Measurements from ENCODE around the gene NUP210L.
"Not testable (repeated sequence)": the region's sequence is repeated elsewhere in the genome, so short reads cannot be mapped to it uniquely, and the experiment has no call there.

The NUP210L gene

GRCh38 chr1:154006136-154006535 is 148.7 kb downstream of the NUP210L start:
- no peak overlapping the region for H3K4me3 ChIP-seq (ENCODE audit: low read depth in 1 of 2, low read length in 2 of 2)
- H3K36me3 ChIP-seq (ENCODE audit: control insufficient read depth in 1 of 2, insufficient read depth in 2 of 2, low read length in 2 of 2) = no peaks in the 10 kb centered on the region
- H3K27ac ChIP-seq (ENCODE audit: low read depth, low read length) = no peak overlapping the region
- no peaks in the 10 kb centered on the region for H3K9me3 ChIP-seq (ENCODE audit: control insufficient read depth in 1 of 2, low read length in 2 of 2)
- no peak overlapping the region for H3K9ac ChIP-seq (ENCODE audit: low read depth in 1 of 2, low read length in 2 of 2)
- H3K27me3 ChIP-seq (ENCODE audit: control insufficient read depth in 1 of 2, insufficient read depth in 2 of 2, low read length in 2 of 2) = no peaks in the 10 kb centered on the region
- no peaks in the 10 kb centered on the region for H3K4me1 ChIP-seq (ENCODE audit: control insufficient read depth in 1 of 2, insufficient read depth in 2 of 2, low read length in 2 of 2)

GRCh38 chr1:154000420-154000819 is 154.5 kb downstream of the NUP210L start:
- no peak overlapping the region for H3K27ac ChIP-seq (ENCODE audit: low read depth, low read length)
- no peaks in the 10 kb centered on the region for H3K36me3 ChIP-seq (ENCODE audit: control insufficient read depth in 1 of 2, insufficient read depth in 2 of 2, low read length in 2 of 2)
- no peaks in the 10 kb centered on the region for H3K4me1 ChIP-seq (ENCODE audit: control insufficient read depth in 1 of 2, insufficient read depth in 2 of 2, low read length in 2 of 2)
- no peaks in the 10 kb centered on the region for H3K9me3 ChIP-seq (ENCODE audit: control insufficient read depth in 1 of 2, low read length in 2 of 2)
- H3K9ac ChIP-seq (ENCODE audit: low read depth in 1 of 2, low read length in 2 of 2) = no peak overlapping the region
- no peak overlapping the region for H3K4me3 ChIP-seq (ENCODE audit: low read depth in 1 of 2, low read length in 2 of 2)
- no peaks in the 10 kb centered on the region for H3K27me3 ChIP-seq (ENCODE audit: control insufficient read depth in 1 of 2, insufficient read depth in 2 of 2, low read length in 2 of 2)

GRCh38 chr1:153996882-153997281 is 158.0 kb downstream of the NUP210L start:
- H3K4me3 ChIP-seq (ENCODE audit: low read depth in 1 of 2, low read length in 2 of 2); H3K9ac ChIP-seq (ENCODE audit: low read depth in 1 of 2, low read length in 2 of 2); H3K27ac ChIP-seq (ENCODE audit: low read depth, low read length); H3K27me3 ChIP-seq (ENCODE audit: control insufficient read depth in 1 of 2, insufficient read depth in 2 of 2, low read length in 2 of 2); H3K9me3 ChIP-seq (ENCODE audit: control insufficient read depth in 1 of 2, low read length in 2 of 2): not testable (repeated sequence)
- peaks cover 10 to 28% of the 10 kb centered on the region in 2 donors for H3K36me3 ChIP-seq (ENCODE audit: control insufficient read depth in 1 of 2, insufficient read depth in 2 of 2, low read length in 2 of 2)
- H3K4me1 ChIP-seq (ENCODE audit: control insufficient read depth in 1 of 2, insufficient read depth in 2 of 2, low read length in 2 of 2) = peaks cover 9 to 11% of the 10 kb centered on the region in 2 donors

GRCh38 chr1:153995640-153996039 is 159.2 kb downstream of the NUP210L start:
- H3K36me3 ChIP-seq (ENCODE audit: control insufficient read depth in 1 of 2, insufficient read depth in 2 of 2, low read length in 2 of 2) = peaks cover 13 to 34% of the 10 kb centered on the region in 2 donors
- H3K27me3 ChIP-seq (ENCODE audit: control insufficient read depth in 1 of 2, insufficient read depth in 2 of 2, low read length in 2 of 2) = no peaks in the 10 kb centered on the region
- H3K4me3 ChIP-seq (ENCODE audit: low read depth in 1 of 2, low read length in 2 of 2) = no peak overlapping the region
- H3K9ac ChIP-seq (ENCODE audit: low read depth in 1 of 2, low read length in 2 of 2) = no peak overlapping the region
- no peak overlapping the region for H3K27ac ChIP-seq (ENCODE audit: low read depth, low read length)
- H3K9me3 ChIP-seq (ENCODE audit: control insufficient read depth in 1 of 2, low read length in 2 of 2) = no peaks in the 10 kb centered on the region
- H3K4me1 ChIP-seq (ENCODE audit: control insufficient read depth in 1 of 2, insufficient read depth in 2 of 2, low read length in 2 of 2) = peaks cover 17 to 18% of the 10 kb centered on the region in 2 donors

- Histone ChIP-seq H3K4me3 (ENCODE audit: low read depth in 1 of 2, low read length in 2 of 2) (no peak overlapping the region), H3K9ac (ENCODE audit: low read depth in 1 of 2, low read length in 2 of 2) (no peak overlapping the region), H3K27me3 (ENCODE audit: control insufficient read depth in 1 of 2, insufficient read depth in 2 of 2, low read length in 2 of 2) (no peaks in the 10 kb centered on the region), H3K4me1 (ENCODE audit: control insufficient read depth in 1 of 2, insufficient read depth in 2 of 2, low read length in 2 of 2) (peaks cover 17 to 18% of the 10 kb centered on the region in 2 donors), H3K36me3 (ENCODE audit: control insufficient read depth in 1 of 2, insufficient read depth in 2 of 2, low read length in 2 of 2) (peaks cover 13 to 34% of the 10 kb centered on the region in 2 donors), H3K9me3 (ENCODE audit: control insufficient read depth in 1 of 2, low read length in 2 of 2) (no peaks in the 10 kb centered on the region), H3K27ac (ENCODE audit: low read depth, low read length) (no peak overlapping the region)
These were observed 159.7 kb downstream of the NUP210L start for GRCh38 chr1:153995202-153995601.

- H3K27me3 ChIP-seq (ENCODE audit: control insufficient read depth in 1 of 2, insufficient read depth in 2 of 2, low read length in 2 of 2) = no peaks in the 10 kb centered on the region
- H3K27ac ChIP-seq (ENCODE audit: low read depth, low read length) = no peak overlapping the region
- H3K4me1 ChIP-seq (ENCODE audit: control insufficient read depth in 1 of 2, insufficient read depth in 2 of 2, low read length in 2 of 2) = peaks cover 18 to 20% of the 10 kb centered on the region in 2 donors
- H3K9ac ChIP-seq (ENCODE audit: low read depth in 1 of 2, low read length in 2 of 2) = peak overlapping the region; percentile 90 to 94
- H3K36me3 ChIP-seq (ENCODE audit: control insufficient read depth in 1 of 2, insufficient read depth in 2 of 2, low read length in 2 of 2) = peaks cover 13 to 34% of the 10 kb centered on the region in 2 donors
- H3K9me3 ChIP-seq (ENCODE audit: control insufficient read depth in 1 of 2, low read length in 2 of 2) = no peaks in the 10 kb centered on the region
- peak overlapping the region; percentile 84 to 88 for H3K4me3 ChIP-seq (ENCODE audit: low read depth in 1 of 2, low read length in 2 of 2)
These were observed 163.1 kb downstream of the NUP210L start for GRCh38 chr1:153991806-153992205.

- Histone ChIP-seq H3K9ac (ENCODE audit: low read depth in 1 of 2, low read length in 2 of 2) (peak overlapping the region; percentile 90 to 94), H3K9me3 (ENCODE audit: control insufficient read depth in 1 of 2, low read length in 2 of 2) (no peaks in the 10 kb centered on the region), H3K36me3 (ENCODE audit: control insufficient read depth in 1 of 2, insufficient read depth in 2 of 2, low read length in 2 of 2) (peaks cover 13 to 34% of the 10 kb centered on the region in 2 donors), H3K27me3 (ENCODE audit: control insufficient read depth in 1 of 2, insufficient read depth in 2 of 2, low read length in 2 of 2) (no peaks in the 10 kb centered on the region), H3K4me1 (ENCODE audit: control insufficient read depth in 1 of 2, insufficient read depth in 2 of 2, low read length in 2 of 2) (peaks cover 18 to 25% of the 10 kb centered on the region in 2 donors), H3K27ac (ENCODE audit: low read depth, low read length) (peak overlapping the region; percentile 86), H3K4me3 (ENCODE audit: low read depth in 1 of 2, low read length in 2 of 2) (peak overlapping the region; percentile 84 to 88)
These were observed 163.7 kb downstream of the NUP210L start for GRCh38 chr1:153991151-153991630.

GRCh38 chr1:153990468-153991150 is 164.3 kb downstream of the NUP210L start, which contains the start of gene RPS27:
Gene RPS27 (plus strand): TSS chr1:153990762. CDS start chr1:153990797, 35 bp downstream.
- Histone ChIP-seq H3K27me3 (ENCODE audit: control insufficient read depth in 1 of 2, insufficient read depth in 2 of 2, low read length in 2 of 2) (no peaks in the 10 kb centered on the region), H3K36me3 (ENCODE audit: control insufficient read depth in 1 of 2, insufficient read depth in 2 of 2, low read length in 2 of 2) (peaks cover 13 to 34% of the 10 kb centered on the region in 2 donors), H3K27ac (ENCODE audit: low read depth, low read length) (peak within 1 kb of the TSS; percentile 86), H3K9me3 (ENCODE audit: control insufficient read depth in 1 of 2, low read length in 2 of 2) (no peaks in the 10 kb centered on the region), H3K9ac (ENCODE audit: low read depth in 1 of 2, low read length in 2 of 2) (peak within 1 kb of the TSS; percentile 90 to 94), H3K4me3 (ENCODE audit: low read depth in 1 of 2, low read length in 2 of 2) (peak within 1 kb of the TSS; percentile 84 to 88), H3K4me1 (ENCODE audit: control insufficient read depth in 1 of 2, insufficient read depth in 2 of 2, low read length in 2 of 2) (peaks cover 19 to 25% of the 10 kb centered on the region in 2 donors)

- H3K4me1 ChIP-seq (ENCODE audit: control insufficient read depth in 1 of 2, insufficient read depth in 2 of 2, low read length in 2 of 2) = peaks cover 30 to 36% of the 10 kb centered on the region in 2 donors
- peaks cover 5 to 12% of the 10 kb centered on the region in 2 donors for H3K36me3 ChIP-seq (ENCODE audit: control insufficient read depth in 1 of 2, insufficient read depth in 2 of 2, low read length in 2 of 2)
- H3K4me3 ChIP-seq (ENCODE audit: low read depth in 1 of 2, low read length in 2 of 2) = no peak overlapping the region
- H3K9ac ChIP-seq (ENCODE audit: low read depth in 1 of 2, low read length in 2 of 2) = no peak overlapping the region
- no peaks in the 10 kb centered on the region for H3K27me3 ChIP-seq (ENCODE audit: control insufficient read depth in 1 of 2, insufficient read depth in 2 of 2, low read length in 2 of 2)
- no peak overlapping the region for H3K27ac ChIP-seq (ENCODE audit: low read depth, low read length)
- H3K9me3 ChIP-seq (ENCODE audit: control insufficient read depth in 1 of 2, low read length in 2 of 2) = no peaks in the 10 kb centered on the region
These were observed 167.3 kb downstream of the NUP210L start for GRCh38 chr1:153987621-153988020.

GRCh38 chr1:153985941-153986761 is 168.7 kb downstream of the NUP210L start, which contains the start of gene RAB13:
Gene RAB13 (minus strand): TSS chr1:153986339. CDS start chr1:153986236, 103 bp downstream.
- Histone ChIP-seq H3K4me3 (ENCODE audit: low read depth in 1 of 2, low read length in 2 of 2) (peak within 1 kb of the TSS; percentile 71 to 80), H3K27ac (ENCODE audit: low read depth, low read length) (peak within 1 kb of the TSS; percentile 79), H3K9ac (ENCODE audit: low read depth in 1 of 2, low read length in 2 of 2) (peak within 1 kb of the TSS; percentile 78 to 81), H3K27me3 (ENCODE audit: control insufficient read depth in 1 of 2, insufficient read depth in 2 of 2, low read length in 2 of 2) (no peaks in the 10 kb centered on the region), H3K36me3 (ENCODE audit: control insufficient read depth in 1 of 2, insufficient read depth in 2 of 2, low read length in 2 of 2) (peaks cover 0 to 5% of the 10 kb centered on the region in 2 donors), H3K9me3 (ENCODE audit: control insufficient read depth in 1 of 2, low read length in 2 of 2) (no peaks in the 10 kb centered on the region), H3K4me1 (ENCODE audit: control insufficient read depth in 1 of 2, insufficient read depth in 2 of 2, low read length in 2 of 2) (peaks cover 15 to 22% of the 10 kb centered on the region in 2 donors)

Measured in duodenal mucosa (tissue), 2 donors.